Brain microvascular endothelial cell (primary cell): ENCODE data around the gene NPRL2.
A peak's percentile ranks its signal among the peaks of the same experiment; 100 is the strongest.

ENCODE experiments used
- DNase-seq: peaks from one replicate; pipeline ENCODE4 v3.0.0-alpha.2; 2020
- H3K27ac ChIP-seq: fragments of 250-450 bp; sonication (Bioruptor Pico); 2 replicates; pipeline ENCODE4 v1.5.1; 2020; ENCODE audit warnings: mild to moderate bottlenecking, moderate library complexity
- H3K27me3 ChIP-seq: fragments of 250-450 bp; sonication (Bioruptor Pico); replicated peaks from 2 replicates; pipeline ENCODE4 v1.5.1; 2020; ENCODE audit warnings: mild to moderate bottlenecking
- H3K36me3 ChIP-seq: fragments of 250-450 bp; sonication (Bioruptor Pico); replicated peaks from 2 replicates; pipeline ENCODE4 v1.5.1; 2020; ENCODE audit warnings: mild to moderate bottlenecking
- H3K4me3 ChIP-seq: 2 replicates; pipeline ENCODE4 v1.5.1; 2011; ENCODE audit warnings: low read depth, mild to moderate bottlenecking, control low read depth, low read length, moderate library complexity
- in situ Hi-C: cut with HindIII; loops from 2 replicates; pipeline ENCODE4 v1.10.0; 2017; ENCODE audit warnings: low sequenced_read_pairs, low pct_ligation_motif_present
- TF ChIP-seq, protein P1 (sequence below): IDR thresholded peaks from 2 replicates; pipeline ENCODE4 v1.5.1; 2011; ENCODE audit warnings: low read depth, mild to moderate bottlenecking, moderate library complexity, low read length, control low read depth, inconsistent platforms; ENCODE audit errors: missing control alignments

Gene NPRL2

DNA sequence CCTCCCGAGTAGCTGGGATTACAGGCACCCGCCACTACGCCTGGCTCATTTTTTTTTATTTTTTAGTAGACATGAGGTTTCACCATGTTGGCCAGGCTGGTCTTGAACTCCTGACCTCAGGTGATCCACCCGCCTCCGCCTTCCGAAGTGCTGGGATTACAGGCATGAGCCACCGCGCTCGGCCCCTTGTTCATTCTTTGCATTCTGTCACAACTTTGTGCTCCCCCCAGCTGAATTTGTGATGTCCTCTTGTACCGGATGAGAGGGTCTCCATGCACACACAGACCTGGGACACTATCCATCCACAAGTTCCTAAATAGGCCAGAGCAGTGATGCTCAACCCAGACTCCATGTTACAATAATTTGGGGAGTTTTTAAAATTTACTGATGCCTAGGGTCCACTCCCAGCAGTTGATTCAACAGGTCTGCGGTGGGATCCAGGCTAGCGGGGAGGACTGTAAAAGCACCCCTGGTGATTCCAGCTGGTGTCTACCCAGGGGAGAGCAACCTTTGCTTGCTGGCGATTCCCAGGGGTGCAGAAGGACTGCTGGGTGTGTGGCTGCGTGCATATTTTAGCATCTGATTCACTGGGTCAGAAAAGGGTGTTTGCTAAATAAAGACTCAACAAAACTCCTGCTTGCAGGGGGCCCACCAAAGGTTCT lies 11.0 kb downstream of the NPRL2 start:
- H3K27ac ChIP-seq = peak overlapping the region; percentile 45
- DNase-seq = peak; percentile 63
- H3K4me3 ChIP-seq = peak overlapping the region; percentile 57
- TF ChIP-seq, protein P1, sequence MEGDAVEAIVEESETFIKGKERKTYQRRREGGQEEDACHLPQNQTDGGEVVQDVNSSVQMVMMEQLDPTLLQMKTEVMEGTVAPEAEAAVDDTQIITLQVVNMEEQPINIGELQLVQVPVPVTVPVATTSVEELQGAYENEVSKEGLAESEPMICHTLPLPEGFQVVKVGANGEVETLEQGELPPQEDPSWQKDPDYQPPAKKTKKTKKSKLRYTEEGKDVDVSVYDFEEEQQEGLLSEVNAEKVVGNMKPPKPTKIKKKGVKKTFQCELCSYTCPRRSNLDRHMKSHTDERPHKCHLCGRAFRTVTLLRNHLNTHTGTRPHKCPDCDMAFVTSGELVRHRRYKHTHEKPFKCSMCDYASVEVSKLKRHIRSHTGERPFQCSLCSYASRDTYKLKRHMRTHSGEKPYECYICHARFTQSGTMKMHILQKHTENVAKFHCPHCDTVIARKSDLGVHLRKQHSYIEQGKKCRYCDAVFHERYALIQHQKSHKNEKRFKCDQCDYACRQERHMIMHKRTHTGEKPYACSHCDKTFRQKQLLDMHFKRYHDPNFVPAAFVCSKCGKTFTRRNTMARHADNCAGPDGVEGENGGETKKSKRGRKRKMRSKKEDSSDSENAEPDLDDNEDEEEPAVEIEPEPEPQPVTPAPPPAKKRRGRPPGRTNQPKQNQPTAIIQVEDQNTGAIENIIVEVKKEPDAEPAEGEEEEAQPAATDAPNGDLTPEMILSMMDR = no peak
- H3K27me3 ChIP-seq = no peaks in the 10 kb centered on the region
- in situ Hi-C loops = no loop called here
- H3K36me3 ChIP-seq = no peaks in the 10 kb centered on the region

DNA sequence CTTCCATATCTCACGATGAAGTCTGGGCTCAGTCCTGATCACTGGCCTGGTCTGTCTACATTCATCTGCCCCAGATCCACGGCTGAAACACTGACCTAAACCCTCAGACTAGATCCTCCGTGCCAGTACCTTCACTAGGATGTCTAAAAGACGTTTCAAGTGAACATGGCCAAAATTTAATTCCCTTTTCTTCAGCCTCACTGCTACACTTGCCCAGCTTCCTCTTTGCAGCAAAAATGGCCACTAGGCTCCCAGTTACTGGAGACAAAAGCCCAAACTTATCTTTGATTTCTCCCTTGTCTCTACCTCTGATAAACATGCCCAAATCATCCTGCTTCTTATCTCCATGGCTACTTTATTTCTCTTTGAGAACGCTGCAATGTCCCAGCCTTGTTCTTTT lies 11.6 kb downstream of the NPRL2 start:
- no peak for DNase-seq
- H3K36me3 ChIP-seq = no peaks in the 10 kb centered on the region
- H3K27me3 ChIP-seq = no peaks in the 10 kb centered on the region
- TF ChIP-seq, protein P1 = no peak
- in situ Hi-C loops = no loop called here
- no peak overlapping the region for H3K27ac ChIP-seq
- H3K4me3 ChIP-seq = no peak overlapping the region

DNA sequence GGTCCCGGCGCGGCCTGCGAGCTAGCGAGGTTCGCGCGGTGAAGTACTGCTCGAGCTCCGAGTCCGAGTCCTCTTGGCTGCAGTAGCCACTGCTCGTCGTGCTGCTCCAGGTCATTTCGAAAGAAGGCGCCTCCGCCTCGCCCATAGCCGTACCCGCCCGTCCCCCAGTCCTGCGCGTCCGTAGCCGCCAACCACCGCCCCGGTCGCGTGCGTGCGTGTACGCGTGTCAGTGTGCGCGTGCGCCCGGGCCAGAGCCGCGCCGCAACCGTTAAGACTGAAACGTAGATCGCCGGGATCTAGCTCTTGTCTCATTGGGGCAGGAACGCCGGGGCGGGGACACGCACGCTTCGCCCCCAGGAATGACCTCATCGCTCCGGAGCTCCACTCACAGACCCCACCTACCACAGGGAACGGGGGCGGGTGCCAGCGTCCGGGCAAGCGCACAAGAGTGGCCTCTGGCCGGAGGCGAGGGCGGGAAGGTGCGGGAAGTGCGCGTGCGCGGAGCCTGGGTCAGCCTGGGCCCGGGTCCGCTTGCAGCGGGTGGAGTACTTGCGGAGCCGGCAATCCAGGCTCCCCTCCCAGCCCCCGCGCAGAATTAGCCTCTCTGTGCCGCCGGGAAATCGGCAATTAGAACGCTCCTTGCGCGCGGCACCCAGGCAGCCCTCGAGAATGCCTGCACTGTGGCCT lies 13.3 kb downstream of the NPRL2 start:
- Histone ChIP-seq H3K27ac (peak overlapping the region; percentile 94), H3K36me3 (no peaks in the 10 kb centered on the region), H3K4me3 (peak overlapping the region; percentile 79), H3K27me3 (no peaks in the 10 kb centered on the region)
- in situ Hi-C loops = no loop called here
- DNase-seq = peak; percentile 100
- TF ChIP-seq, protein P1 = no peak

DNA sequence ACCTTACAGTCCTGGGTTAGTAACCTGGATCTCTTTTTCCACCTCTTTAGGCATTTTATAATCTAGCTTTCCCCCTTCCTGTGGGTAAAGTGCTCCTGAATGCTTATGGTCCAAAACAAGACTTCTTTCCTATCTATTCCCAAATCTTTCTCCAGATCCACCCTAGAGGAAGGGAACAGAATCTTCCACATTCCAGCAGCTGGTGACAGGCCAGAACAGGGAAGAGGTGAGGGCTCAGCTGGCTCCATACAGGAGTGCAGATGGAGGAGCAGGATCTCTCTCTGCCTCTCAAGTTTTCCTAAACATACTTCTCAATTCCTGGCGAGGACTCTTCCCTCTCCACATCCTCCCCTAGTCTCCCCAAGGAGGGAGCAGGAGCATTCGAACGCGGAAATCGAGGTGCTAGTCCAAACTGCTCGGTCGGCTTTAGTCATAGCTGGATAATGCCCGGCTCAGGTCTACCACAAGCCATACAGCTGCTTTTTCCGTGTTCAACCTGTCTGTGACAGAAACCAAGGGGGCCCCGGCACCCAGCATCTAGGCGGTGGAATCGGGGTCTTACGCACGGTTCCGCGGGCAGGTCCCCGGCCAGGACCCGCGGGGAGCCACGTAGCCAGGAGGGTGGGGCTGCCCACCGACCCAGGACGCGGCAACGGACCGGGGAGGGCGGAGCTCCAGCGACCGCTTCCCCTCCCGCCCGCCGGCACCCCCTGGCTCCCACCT lies 14.0 kb downstream of the NPRL2 start:
- H3K27me3 ChIP-seq = no peaks in the 10 kb centered on the region
- TF ChIP-seq, protein P1 = peak; percentile 1
- peak overlapping the region; percentile 94 for H3K27ac ChIP-seq
- DNase-seq = no peak
- peak overlapping the region; percentile 79 for H3K4me3 ChIP-seq
- peaks cover 3% of the 10 kb centered on the region for H3K36me3 ChIP-seq
- in situ Hi-C loops = no loop called here

DNA sequence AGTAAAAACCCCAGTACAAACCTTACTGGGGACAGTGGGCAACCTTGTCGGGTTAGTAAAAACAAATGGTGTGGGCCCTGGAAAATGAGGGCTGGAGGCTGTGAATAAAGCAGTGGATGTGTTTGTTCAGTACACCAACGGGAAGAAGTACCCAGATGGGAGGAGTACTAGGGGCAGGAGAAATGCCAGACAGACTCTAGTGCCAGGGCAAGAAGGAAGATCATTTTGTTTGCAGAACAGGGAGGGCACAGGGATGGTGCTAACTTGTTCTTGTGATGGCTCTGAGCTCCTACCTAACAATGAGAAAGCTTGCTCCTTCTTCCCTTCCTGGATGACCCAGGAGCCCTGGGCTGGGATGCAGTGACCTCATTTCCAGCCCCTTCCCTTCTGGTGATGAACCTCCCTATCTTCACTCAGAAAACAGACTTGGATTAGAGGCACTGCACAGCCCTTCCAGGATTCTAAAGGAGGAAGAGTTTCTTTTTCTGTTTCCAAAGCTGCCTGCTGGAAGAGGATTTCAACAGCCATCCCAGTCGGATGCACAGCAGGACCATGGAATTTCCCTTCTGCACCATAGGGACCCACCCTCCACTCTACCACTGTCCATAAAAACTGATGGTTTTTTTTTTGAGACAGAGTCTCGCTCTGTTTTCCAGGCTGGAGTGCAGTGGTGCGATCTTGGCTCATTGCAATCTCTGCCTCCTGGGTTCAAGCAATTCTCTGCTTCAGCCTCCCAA lies 16.1 kb downstream of the NPRL2 start:
- Histone ChIP-seq H3K36me3 (peaks cover 23% of the 10 kb centered on the region), H3K27ac (peak overlapping the region; percentile 94), H3K27me3 (no peaks in the 10 kb centered on the region), H3K4me3 (no peak overlapping the region)
- TF ChIP-seq, protein P1 = no peak
- in situ Hi-C loops = no loop called here
- DNase-seq = no peak
